ENCODE results near the gene RIMBP2.

Gene RIMBP2

GRCh38 chr12:130444061-130444460 is 272.0 kb downstream of the RIMBP2 start:
- no peak for DNase-seq (ENCODE audit: low read depth)

DNA sequence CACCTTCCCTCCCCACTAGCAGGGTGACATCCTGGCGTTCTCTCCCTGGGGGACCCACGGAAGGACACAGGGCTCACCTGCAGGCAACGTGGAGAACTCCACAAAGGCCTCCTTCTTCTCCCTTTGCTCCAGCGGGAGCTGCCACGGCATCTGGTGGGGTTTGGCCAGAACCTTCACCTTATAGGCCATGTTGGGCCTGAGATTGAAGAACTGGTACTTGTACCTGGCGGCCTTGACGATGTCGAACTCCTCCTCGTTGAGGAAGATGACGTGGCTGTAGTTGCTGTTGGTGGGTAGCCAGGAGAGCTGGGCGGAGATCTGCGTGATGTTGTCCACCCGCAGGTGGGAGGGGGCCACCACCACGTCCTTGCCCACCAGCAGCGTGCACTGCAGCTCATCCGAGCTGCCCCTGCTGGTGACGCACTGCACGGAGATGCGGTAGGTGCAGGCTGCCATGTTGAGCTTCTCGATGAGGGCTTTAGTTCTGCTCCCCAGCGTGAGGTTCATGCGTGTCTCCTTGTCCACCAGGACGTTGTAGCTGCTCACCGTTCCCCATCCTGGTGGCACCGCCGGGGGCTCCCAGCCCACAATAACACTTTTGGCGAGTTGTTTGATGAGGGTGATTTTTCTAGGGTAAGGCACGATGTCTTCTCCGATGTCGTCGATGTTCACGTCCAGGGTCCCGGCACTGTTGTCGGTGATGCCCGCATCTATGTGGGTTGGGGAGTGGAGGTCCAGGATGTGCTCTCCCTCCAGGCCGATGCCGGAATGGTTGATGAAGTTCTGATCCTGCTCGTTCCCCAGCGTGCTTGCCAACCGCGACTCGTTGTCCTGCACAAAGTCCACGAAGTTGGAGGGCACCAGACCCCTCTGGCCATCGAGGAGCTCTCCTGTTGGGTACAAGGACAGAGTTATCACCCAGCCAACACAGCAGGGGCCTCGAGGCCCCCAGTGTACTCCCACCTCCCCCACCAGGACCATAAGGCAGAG is 274.0 kb downstream of the RIMBP2 start:
- no peak for DNase-seq (ENCODE audit: low read depth)

- no peak for DNase-seq (ENCODE audit: low read depth)
These were observed 275.6 kb downstream of the RIMBP2 start for GRCh38 chr12:130440411-130441080.

DNA sequence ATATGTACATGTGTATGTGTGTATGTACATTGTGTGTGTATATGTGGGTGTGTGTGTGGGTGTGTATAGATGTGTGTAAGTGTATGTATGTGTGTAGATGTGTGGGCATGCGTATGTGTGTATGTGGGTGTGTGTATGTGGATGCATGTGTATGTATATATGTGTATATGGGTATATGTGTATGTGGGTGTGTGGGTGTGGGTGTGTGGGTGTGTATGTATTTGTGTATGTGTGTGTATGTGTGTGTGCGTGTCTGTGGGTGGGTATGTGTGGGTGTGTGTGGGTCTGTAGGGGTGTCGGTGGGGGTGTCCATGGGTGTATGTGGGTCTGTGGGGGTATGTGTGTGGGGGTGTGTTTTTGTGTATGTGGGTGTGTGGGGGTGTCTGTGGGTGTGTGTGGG is 276.8 kb downstream of the RIMBP2 start:
- DNase-seq (ENCODE audit: low read depth) = no peak

DNA sequence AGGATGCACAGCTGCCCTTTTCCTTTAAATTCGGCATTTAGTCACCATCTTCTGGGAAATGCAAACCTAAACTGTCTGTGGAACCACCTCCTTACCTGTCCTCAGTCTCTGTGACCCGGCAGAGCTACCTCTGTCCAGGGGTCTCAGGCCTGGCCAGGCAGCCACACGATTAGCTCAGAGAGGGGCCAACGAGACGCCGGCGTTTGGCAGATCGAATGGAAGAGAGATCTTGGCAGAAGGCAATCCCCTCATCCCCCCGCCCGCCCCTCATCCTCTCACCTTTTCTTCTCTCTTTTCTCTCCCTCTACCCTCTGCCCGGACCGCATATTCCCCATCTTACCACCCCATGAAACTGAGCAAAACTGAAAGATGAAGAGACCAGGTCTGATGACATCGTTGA is 277.4 kb downstream of the RIMBP2 start:
- no peak for DNase-seq (ENCODE audit: low read depth)

GRCh38 chr12:130438243-130438620 is 277.9 kb downstream of the RIMBP2 start:
- DNase-seq (ENCODE audit: low read depth) = no peak

GRCh38 chr12:130437555-130438242 is 278.4 kb downstream of the RIMBP2 start:
- DNase-seq (ENCODE audit: low read depth) = no peak

DNA sequence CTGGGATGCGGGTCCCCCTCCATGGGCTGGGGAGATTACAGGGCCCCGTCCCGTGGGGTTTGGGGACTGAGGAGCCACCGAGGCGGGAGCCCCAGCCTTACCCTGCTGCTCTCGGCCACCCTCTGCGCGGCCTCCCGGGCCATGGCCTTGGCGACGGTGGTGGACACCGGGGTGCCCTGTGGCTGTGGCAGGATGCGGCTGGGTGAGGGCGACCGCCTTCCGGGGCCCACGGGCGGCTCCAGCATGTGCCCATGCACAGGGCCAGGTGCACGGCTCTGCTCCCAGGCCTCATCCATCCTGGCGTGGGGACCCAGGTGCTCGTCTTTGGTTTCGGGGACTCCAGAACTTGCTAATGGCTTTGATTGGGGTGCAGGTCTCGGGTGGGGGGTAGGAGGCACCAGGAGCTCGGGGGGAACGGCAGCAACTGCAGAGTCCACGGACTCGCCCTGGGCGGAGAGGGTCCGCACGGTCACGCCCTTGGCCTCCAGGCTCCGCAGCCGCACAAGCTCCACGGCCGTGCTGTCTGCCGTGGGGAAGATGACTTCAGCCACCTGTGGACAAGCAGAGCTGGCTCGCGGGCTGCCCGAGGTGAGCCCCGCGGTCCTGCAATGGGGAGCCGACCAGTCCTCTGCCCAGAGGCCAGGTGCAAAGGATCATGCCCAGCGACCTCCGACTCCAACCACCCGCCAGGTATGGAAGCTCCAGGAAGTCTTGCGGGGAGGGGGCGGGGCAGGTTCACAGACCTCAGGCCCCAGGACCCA is 279.2 kb downstream of the RIMBP2 start:
- no peak for DNase-seq (ENCODE audit: low read depth)

GRCh38 chr12:130435826-130436225 is 280.3 kb downstream of the RIMBP2 start:
- no peak for DNase-seq (ENCODE audit: low read depth)

DNA sequence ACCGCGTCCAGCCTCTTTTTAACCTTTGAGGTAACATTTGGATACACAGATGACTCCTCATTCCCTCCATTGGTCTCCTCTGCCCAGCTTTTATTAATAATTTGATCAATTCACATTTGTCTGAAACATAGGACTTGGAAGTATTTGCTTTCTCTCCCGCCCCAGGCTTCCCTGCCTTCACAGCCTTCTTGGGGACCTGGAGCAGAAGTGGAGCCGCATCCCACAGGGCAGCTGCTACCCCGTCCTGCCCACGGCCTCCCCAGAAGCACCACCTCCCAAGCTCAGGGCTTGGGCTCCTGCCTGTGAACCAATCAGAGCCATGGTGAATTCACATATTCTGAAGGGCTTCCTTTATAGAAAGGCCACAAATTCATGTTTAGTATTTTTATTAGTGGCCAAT is 280.8 kb downstream of the RIMBP2 start:
- no peak for DNase-seq (ENCODE audit: low read depth)

DNA sequence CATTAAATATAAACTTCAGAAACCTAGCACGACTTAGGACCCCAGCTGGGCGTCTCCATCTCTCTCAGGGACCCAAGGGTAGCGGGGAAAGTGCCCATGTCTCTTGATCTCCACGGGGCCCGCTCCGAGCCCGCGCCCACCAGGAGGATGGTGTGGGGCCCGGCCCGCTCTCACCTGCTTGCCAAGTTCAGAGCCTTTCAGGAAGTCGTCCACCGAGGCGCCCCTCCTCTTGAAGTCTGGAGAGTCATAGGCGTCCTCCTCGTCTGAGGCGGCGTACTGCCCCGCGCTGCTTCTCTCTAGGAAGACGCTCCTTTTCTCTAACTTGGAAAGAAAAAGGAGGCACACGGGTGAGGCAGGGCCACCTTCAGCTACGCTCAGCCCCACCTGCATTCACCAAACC is 281.5 kb downstream of the RIMBP2 start:
- no peak for DNase-seq (ENCODE audit: low read depth)

- DNase-seq (ENCODE audit: low read depth) = no peak
These were observed 282.3 kb downstream of the RIMBP2 start for GRCh38 chr12:130433834-130434233.

DNA sequence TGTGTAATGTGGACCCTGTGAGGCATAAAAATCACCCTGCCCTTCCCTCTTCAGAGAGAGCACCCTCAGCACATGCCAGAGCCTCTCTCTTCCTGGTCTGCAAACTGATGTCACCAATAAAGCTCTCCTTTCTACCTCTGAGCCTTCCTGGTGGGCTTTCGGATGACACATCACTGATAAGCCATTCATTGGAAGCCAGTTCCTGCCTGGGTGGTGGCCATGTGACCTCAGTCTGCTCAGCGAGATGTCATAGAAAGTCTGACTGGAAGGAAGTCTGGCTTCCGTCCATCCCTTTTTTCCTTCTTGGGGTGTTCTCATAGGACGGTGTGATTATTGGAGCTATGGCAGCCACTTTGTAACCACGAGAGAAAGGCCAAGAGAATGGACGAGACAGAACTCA is 282.7 kb downstream of the RIMBP2 start:
- no peak for DNase-seq (ENCODE audit: low read depth)

DNA sequence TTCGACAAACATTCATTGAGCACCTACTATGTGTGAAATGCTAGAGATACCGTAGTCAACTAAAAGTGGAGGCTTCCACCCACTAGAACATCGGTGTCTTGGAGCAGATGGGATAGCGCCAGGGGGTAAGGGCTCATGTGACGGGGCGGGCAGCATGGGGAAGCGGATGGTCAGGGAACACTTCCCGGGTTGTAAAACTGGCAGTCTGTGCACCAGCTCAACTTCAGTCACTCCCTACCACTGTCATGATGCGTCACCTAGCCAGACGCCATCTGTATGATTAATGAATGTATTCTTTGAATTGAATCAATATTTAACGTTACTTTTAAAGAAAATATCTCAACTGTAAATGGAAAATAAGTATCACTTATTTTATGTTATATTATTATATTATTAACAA is 284.9 kb downstream of the RIMBP2 start:
- DNase-seq (ENCODE audit: low read depth) = no peak

GRCh38 chr12:130429656-130430505 is 286.2 kb downstream of the RIMBP2 start:
- DNase-seq (ENCODE audit: low read depth) = no peak

GRCh38 chr12:130428116-130428515 is 288.0 kb downstream of the RIMBP2 start:
- no peak for DNase-seq (ENCODE audit: low read depth)

- DNase-seq (ENCODE audit: low read depth) = no peak
These were observed 288.7 kb downstream of the RIMBP2 start for GRCh38 chr12:130427381-130427887.

- DNase-seq (ENCODE audit: low read depth) = no peak
These were observed 290.3 kb downstream of the RIMBP2 start for GRCh38 chr12:130425698-130426245.

DNA sequence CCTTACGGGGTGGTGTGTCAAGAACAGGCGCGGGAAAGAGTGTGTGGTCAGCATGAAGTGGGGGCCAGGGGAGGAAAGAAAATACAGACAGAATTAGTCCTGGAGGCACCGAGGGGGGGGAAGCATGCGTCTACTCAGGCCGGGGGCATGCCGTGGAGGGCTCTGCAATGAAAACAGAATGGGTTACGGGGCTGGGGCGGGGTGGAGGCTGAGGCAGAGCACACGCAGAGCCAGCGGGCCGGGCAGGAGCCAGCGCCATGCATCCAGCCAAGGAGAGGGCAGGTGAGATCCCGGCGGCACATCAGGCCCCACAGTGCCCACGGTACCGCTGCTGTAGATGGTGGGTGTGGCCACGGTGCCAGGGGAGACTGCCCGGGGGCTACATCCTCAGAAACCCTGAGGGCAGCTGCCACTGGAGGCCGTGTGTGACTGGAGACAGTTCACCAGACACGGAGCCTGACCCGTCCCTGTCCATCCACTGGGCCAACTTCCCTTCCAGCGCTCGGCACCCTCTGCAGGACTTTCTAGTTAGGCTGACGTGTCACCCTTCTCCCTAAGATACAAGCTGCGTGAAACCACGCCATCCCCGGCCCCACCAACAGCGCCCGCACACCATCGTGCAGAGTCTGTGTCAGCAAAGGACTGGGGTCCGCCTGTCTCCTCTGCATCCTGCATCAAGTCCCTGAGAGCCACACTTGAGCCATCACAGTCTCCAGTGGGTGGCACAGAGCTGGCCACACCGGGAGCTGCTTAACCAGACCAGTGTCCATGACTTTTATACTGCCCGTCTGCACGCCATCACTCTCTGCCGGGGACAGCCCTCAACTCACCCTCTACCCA is 291.0 kb downstream of the RIMBP2 start:
- DNase-seq (ENCODE audit: low read depth) = no peak
